Cerebellar cortex (tissue), 1 donor: ENCODE measurements around the gene GNAZ.

Experiments used
- DNase-seq: peaks from one replicate; pipeline ENCODE4 v3.0.0-alpha.2; 2015; ENCODE audit warnings: low spot score

GNAZ gene

GRCh38 chr22:23064381-23065068 lies 5.8 kb upstream of the GNAZ start:
- no peak for DNase-seq

GRCh38 chr22:23065069-23065451 lies 5.3 kb upstream of the GNAZ start:
- no peak for DNase-seq

- no peak for DNase-seq
These were observed 4.7 kb upstream of the GNAZ start for GRCh38 chr22:23065495-23066122.

- DNase-seq = no peak
These were observed 3.9 kb upstream of the GNAZ start for GRCh38 chr22:23066200-23067022.

GRCh38 chr22:23067023-23067650 lies 3.2 kb upstream of the GNAZ start:
- DNase-seq = no peak

- DNase-seq = no peak
These were observed 2.6 kb upstream of the GNAZ start for GRCh38 chr22:23067691-23068090.

GRCh38 chr22:23068096-23068831 lies 2.1 kb upstream of the GNAZ start:
- no peak for DNase-seq

GRCh38 chr22:23068832-23069385 lies 1.4 kb upstream of the GNAZ start:
- no peak for DNase-seq

GRCh38 chr22:23069502-23070357 lies 589 bp upstream of the GNAZ start:
- DNase-seq = peak; percentile 88

GRCh38 chr22:23071230-23072076 lies 1.1 kb downstream of the GNAZ start:
- no peak for DNase-seq

- DNase-seq = no peak
These were observed 2.0 kb downstream of the GNAZ start for GRCh38 chr22:23072077-23072910.

- DNase-seq = no peak
These were observed 2.7 kb downstream of the GNAZ start for GRCh38 chr22:23072911-23073491.

GRCh38 chr22:23073526-23074229 lies 3.4 kb downstream of the GNAZ start:
- DNase-seq = no peak

GRCh38 chr22:23074451-23074850 lies 4.1 kb downstream of the GNAZ start:
- no peak for DNase-seq

GRCh38 chr22:23075050-23075449 lies 4.7 kb downstream of the GNAZ start:
- DNase-seq = no peak

- DNase-seq = no peak
These were observed 5.4 kb downstream of the GNAZ start for GRCh38 chr22:23075525-23076216.
